GM23338 (cell line): ENCODE measurements around the gene PLA2G4B. TPM values are rescaled to one million over a fixed set of nuclear protein-coding genes. Genes with fewer than 3 reads are reported as not detected.

Experiments used
- ATAC-seq: fragments of 200-7000 bp; cut with Tn5 transposase; 3 replicates; pipeline ENCODE4 v1.9.1; 2020
- DNase-seq: peaks from one replicate; pipeline ENCODE4 v3.0.0-alpha.2; 2015; ENCODE audit warnings: low spot score
- H2AFZ ChIP-seq: fragments of 200-600 bp; sonication (generic); 2 replicates; pipeline ENCODE4 v1.8.0; 2016; ENCODE audit warnings: antibody characterized with exemption, mild to moderate bottlenecking, moderate library complexity
- H3F3A ChIP-seq: fragments of 200-600 bp; sonication (generic); replicated peaks from 2 replicates; pipeline ENCODE4 v1.8.0; 2017; ENCODE audit warnings: antibody characterized with exemption, mixed run types, low read depth
- H3K27ac ChIP-seq: fragments of 200-600 bp; sonication (generic); 2 replicates; pipeline ENCODE4 v1.6.1; 2016; ENCODE audit warnings: low read depth
- H3K27me3 ChIP-seq: fragments of 200-600 bp; sonication (generic); 2 replicates; pipeline ENCODE4 v1.8.0; 2016; ENCODE audit warnings: mild to moderate bottlenecking, mixed run types, moderate library complexity; ENCODE audit not compliant: insufficient read depth
- H3K36me3 ChIP-seq: fragments of 200-600 bp; sonication (generic); 2 replicates; pipeline ENCODE4 v1.8.0; 2016; ENCODE audit warnings: mild to moderate bottlenecking; ENCODE audit not compliant: insufficient read depth
- H3K4me1 ChIP-seq: fragments of 200-600 bp; sonication (generic); 2 replicates; pipeline ENCODE4 v1.8.0; 2016; ENCODE audit warnings: mild to moderate bottlenecking, moderate library complexity; ENCODE audit not compliant: insufficient read depth
- H3K4me2 ChIP-seq: fragments of 200-600 bp; sonication (generic); 2 replicates; pipeline ENCODE4 v1.7.1; 2017; ENCODE audit warnings: mixed run types
- H3K4me3 ChIP-seq: fragments of 200-600 bp; sonication (generic); 2 replicates; pipeline ENCODE4 v1.6.1; 2016; ENCODE audit warnings: mixed run types
- H3K79me2 ChIP-seq: fragments of 200-600 bp; sonication (generic); replicated peaks from 2 replicates; pipeline ENCODE4 v1.8.0; 2017; ENCODE audit warnings: mild to moderate bottlenecking; ENCODE audit not compliant: insufficient read depth
- H3K9me2 ChIP-seq: fragments of 200-600 bp; sonication (generic); 2 replicates; pipeline ENCODE4 v1.8.0; 2017; ENCODE audit not compliant: insufficient read depth
- H4K20me1 ChIP-seq: fragments of 200-600 bp; sonication (generic); replicated peaks from 2 replicates; pipeline ENCODE4 v1.8.0; 2017; ENCODE audit warnings: mild to moderate bottlenecking; ENCODE audit not compliant: insufficient read depth
- H3K27ac Mint-ChIP-seq: 2 replicates; pipeline ENCODE4 v1.8.0; 2020; ENCODE audit warnings: inconsistent platforms, mild to moderate bottlenecking, moderate library complexity, mixed read lengths
- H3K27me3 Mint-ChIP-seq: 3 replicates; pipeline ENCODE4 v1.8.0; 2022; ENCODE audit warnings: low read depth, mild to moderate bottlenecking, moderate library complexity, mixed read lengths, inconsistent platforms; ENCODE audit not compliant: insufficient read depth, poor library complexity
- H3K36me3 Mint-ChIP-seq: 3 replicates; pipeline ENCODE4 v1.8.0; 2021; ENCODE audit warnings: low read depth, mild to moderate bottlenecking, inconsistent platforms, moderate library complexity, mixed read lengths
- H3K4me1 Mint-ChIP-seq: 3 replicates; pipeline ENCODE4 v1.8.0; 2020; ENCODE audit warnings: mild to moderate bottlenecking, inconsistent platforms, mixed read lengths
- H3K4me3 Mint-ChIP-seq: 3 replicates; pipeline ENCODE4 v1.8.0; 2021; ENCODE audit warnings: moderate library complexity, mild to moderate bottlenecking, inconsistent platforms, mixed read lengths
- H3K9me3 Mint-ChIP-seq: 3 replicates; pipeline ENCODE4 v1.8.0; 2020; ENCODE audit warnings: moderate library complexity, mild to moderate bottlenecking, inconsistent platforms, mixed read lengths
- CREB1 ChIP-seq: fragments of 250-450 bp; sonication (Bioruptor Pico); IDR thresholded peaks from 2 replicates; pipeline ENCODE4 v1.5.0; 2020; ENCODE audit warnings: low read depth, mild to moderate bottlenecking, moderate library complexity
- CTCF ChIP-seq, 2 experiments: fragments of 200-600 bp in 1 of 2; sonication (generic) in 1 of 2; conservative IDR thresholded peaks; 2 replicates each; pipeline versions ENCODE4 v1.5.1 to v1.6.1; 2016 to 2017; ENCODE audit warnings: antibody characterized with exemption in 2 of 2, low read depth in 2 of 2, mild to moderate bottlenecking in 2 of 2, moderate library complexity in 1 of 2
- ETS1 ChIP-seq: IDR thresholded peaks from 2 replicates; pipeline ENCODE4 v1.6.1; 2016; ENCODE audit warnings: antibody characterized with exemption
- EZH2 ChIP-seq: fragments of 200-600 bp; sonication (generic); IDR thresholded peaks from one replicate; pipeline ENCODE4 v1.8.0; 2017; ENCODE audit warnings: antibody characterized with exemption, mild to moderate bottlenecking, low read depth; ENCODE audit not compliant: unreplicated experiment
- EZH2phosphoT487 ChIP-seq: fragments of 200-600 bp; sonication (generic); IDR thresholded peaks from one replicate; pipeline ENCODE4 v1.8.1; 2018; ENCODE audit warnings: antibody characterized with exemption; ENCODE audit not compliant: unreplicated experiment
- NANOG ChIP-seq: IDR thresholded peaks from 2 replicates; pipeline ENCODE4 v1.6.1; 2016; ENCODE audit warnings: antibody characterized with exemption, borderline replicate concordance
- POLR2AphosphoS5 ChIP-seq: IDR thresholded peaks from 2 replicates; pipeline ENCODE4 v1.6.1; 2016; ENCODE audit warnings: antibody characterized with exemption, low read depth
- REST ChIP-seq: IDR thresholded peaks from one replicate; pipeline ENCODE4 v1.6.1; 2018; ENCODE audit warnings: antibody characterized with exemption; ENCODE audit not compliant: unreplicated experiment
- STAT1 ChIP-seq: IDR thresholded peaks from one replicate; pipeline ENCODE4 v1.6.1; 2016; ENCODE audit warnings: antibody characterized with exemption; ENCODE audit not compliant: unreplicated experiment
- ZNF114 ChIP-seq: fragments of 250-450 bp; sonication (Bioruptor Pico); IDR thresholded peaks from 2 replicates; pipeline ENCODE4 v1.5.0; 2020; ENCODE audit warnings: mild to moderate bottlenecking, moderate library complexity
- ZNF331 ChIP-seq: fragments of 250-450 bp; sonication (Bioruptor Pico); IDR thresholded peaks from 2 replicates; pipeline ENCODE4 v1.5.0; 2020; ENCODE audit warnings: low read depth, mild to moderate bottlenecking, moderate library complexity
- ZNF462 ChIP-seq: fragments of 250-450 bp; sonication (Bioruptor Pico); IDR thresholded peaks from 2 replicates; pipeline ENCODE4 v1.5.0; 2020; ENCODE audit warnings: mild to moderate bottlenecking, moderate library complexity
- polyA plus RNA-seq: library from polyadenylated mRNA; unstranded; fragments of >200 nt; fragmentation: Nextera tagmentation; extraction: Ambion mirVana; gene quantifications from 2 replicates; pipeline ENCODE4 v1.2.1, GENCODE V29; 2016
- total RNA-seq: library from RNA; depleted of rRNA; stranded (reverse); fragments of >200 nt; shearing (Covaris generic); gene quantifications from 2 replicates; pipeline ENCODE4 v1.2.3, GENCODE V29; 2014

PLA2G4B gene
- total and polyA plus RNA-seq, 2 experiments from 2014 or later: 4.4 to 9.6 TPM

GRCh38 chr15:41813426-41813825 lies 25.2 kb upstream of the PLA2G4B start:
- no peak overlapping the region for H2AFZ ChIP-seq
- Mint-ChIP-seq H3K9me3 (no peaks in the 10 kb centered on the region; the same call in 2 of the 3 replicates), H3K4me3 (no peak overlapping the region), H3K4me1 (peaks cover 9% of the 10 kb centered on the region; the same call in 2 of the 3 replicates), H3K27ac (peak overlapping the region; percentile 60), H3K27me3 (peaks cover 4% of the 10 kb centered on the region), H3K36me3 (no peaks in the 10 kb centered on the region; the same call in 2 of the 3 replicates)
- no peaks in the 10 kb centered on the region for H4K20me1 ChIP-seq
- no peak overlapping the region for H3K4me3 ChIP-seq
- TF ChIP-seq ETS1 (no peak), EZH2 (no peak), EZH2phosphoT487 (no peak), REST (no peak), CTCF (conservative IDR thresholded peaks at IDR 0.05; ENCODE audit: low read depth in 2 of 2) (no peak), ZNF114 (no peak), STAT1 (no peak), POLR2AphosphoS5 (no peak), CREB1 (CRISPR knock-in tag) (no peak), NANOG (no peak), ZNF331 (CRISPR knock-in tag) (no peak), ZNF462 (CRISPR knock-in tag) (no peak)
- no peak for DNase-seq
- no peaks in the 10 kb centered on the region for H3F3A ChIP-seq
- no peaks in the 10 kb centered on the region for H3K9me2 ChIP-seq
- H3K27me3 ChIP-seq: no peaks in the 10 kb centered on the region
- H3K4me1 ChIP-seq: no peaks in the 10 kb centered on the region
- H3K36me3 ChIP-seq: no peaks in the 10 kb centered on the region
- no peaks in the 10 kb centered on the region for H3K79me2 ChIP-seq
- no peak for ATAC-seq
- H3K27ac ChIP-seq: no peak overlapping the region
- H3K4me2 ChIP-seq: no peak overlapping the region
